PFSK-1 (cell line): ENCODE measurements around the gene SLC19A1.

Experiments used
- FOXP2 ChIP-seq: optimal IDR thresholded peaks from 2 replicates; pipeline ENCODE3; 2011; ENCODE audit warnings: borderline replicate concordance, control low read depth, inconsistent platforms; ENCODE audit not compliant: insufficient read depth; ENCODE audit errors: extremely low read length, extremely low read depth
- POLR2AphosphoS5 ChIP-seq: IDR thresholded peaks from 2 replicates; pipeline ENCODE4 v1.6.1; 2012; ENCODE audit warnings: low read depth, mild to moderate bottlenecking, control low read depth, low read length, moderate library complexity
- REST ChIP-seq, 2 experiments: IDR thresholded peaks; 2 replicates each; pipeline versions ENCODE4 v1.6.1 to v1.8.0; 2011 to 2012; ENCODE audit warnings: low read depth in 2 of 2, low read length in 2 of 2, control low read depth in 1 of 2, inconsistent platforms in 1 of 2, mild to moderate bottlenecking in 1 of 2, moderate library complexity in 1 of 2; ENCODE audit not compliant: insufficient read depth in 1 of 2
- SIN3A ChIP-seq: IDR thresholded peaks from 2 replicates; pipeline ENCODE4 v1.6.1; 2012; ENCODE audit warnings: mild to moderate bottlenecking, low read length, moderate library complexity, borderline replicate concordance; ENCODE audit not compliant: insufficient read depth
- TAF1 ChIP-seq: IDR thresholded peaks from 2 replicates; pipeline ENCODE4 v1.6.1; 2012; ENCODE audit warnings: low read length, control low read depth, borderline replicate concordance; ENCODE audit not compliant: insufficient read depth

Gene SLC19A1

GRCh38 chr21:45575304-45575992, 33.2 kb upstream of the SLC19A1 start:
- TF ChIP-seq POLR2AphosphoS5 (no peak), FOXP2 (no peak), TAF1 (no peak), SIN3A (no peak), REST (IDR thresholded peaks at IDR 0.05; ENCODE audit: insufficient read depth in 1 of 2, low read depth in 2 of 2, low read length in 2 of 2) (no peak)

- TF ChIP-seq TAF1 (no peak), FOXP2 (no peak), REST (IDR thresholded peaks at IDR 0.05; ENCODE audit: insufficient read depth in 1 of 2, low read depth in 2 of 2, low read length in 2 of 2) (no peak), POLR2AphosphoS5 (no peak), SIN3A (no peak)
Measured at GRCh38 chr21:45574691-45575090, 32.5 kb upstream of the SLC19A1 start.

- no peak for TF ChIP-seq TAF1
- TF ChIP-seq POLR2AphosphoS5 = no peak
- TF ChIP-seq SIN3A = no peak
- no peak for TF ChIP-seq REST (IDR thresholded peaks at IDR 0.05; ENCODE audit: insufficient read depth in 1 of 2, low read depth in 2 of 2, low read length in 2 of 2)
- no peak for TF ChIP-seq FOXP2
Measured at GRCh38 chr21:45574081-45574501, 31.9 kb upstream of the SLC19A1 start.

- no peak for TF ChIP-seq REST (IDR thresholded peaks at IDR 0.05; ENCODE audit: insufficient read depth in 1 of 2, low read depth in 2 of 2, low read length in 2 of 2)
- TF ChIP-seq FOXP2 = no peak
- TF ChIP-seq TAF1 = no peak
- no peak for TF ChIP-seq POLR2AphosphoS5
Measured at GRCh38 chr21:45573452-45574035, 31.3 kb upstream of the SLC19A1 start.

GRCh38 chr21:45572783-45573451, 30.7 kb upstream of the SLC19A1 start:
- no peak for TF ChIP-seq REST (IDR thresholded peaks at IDR 0.05; ENCODE audit: insufficient read depth in 1 of 2, low read depth in 2 of 2, low read length in 2 of 2)
- TF ChIP-seq TAF1 = no peak
- TF ChIP-seq POLR2AphosphoS5 = no peak
- no peak for TF ChIP-seq SIN3A
- TF ChIP-seq FOXP2 = no peak
